NCI-H128 (cell line): Measurements from ENCODE around the gene GABBR2.

Source experiments
- DNase-seq: peaks from one replicate; lab custom pipeline; 2025; ENCODE audit not compliant: unreplicated experiment; lab: John Stamatoyannopoulos, UW

Gene GABBR2

GRCh38 chr9:98416294-98417248, 292.2 kb downstream of the GABBR2 start:
- no peak for DNase-seq

GRCh38 chr9:98415782-98416181, 293.0 kb downstream of the GABBR2 start:
- DNase-seq, result no peak

GRCh38 chr9:98413084-98413483, 295.7 kb downstream of the GABBR2 start:
- no peak for DNase-seq

- no peak for DNase-seq
Measured at GRCh38 chr9:98412101-98412842, 296.5 kb downstream of the GABBR2 start.

- DNase-seq, result no peak
Measured at GRCh38 chr9:98410185-98410697, 298.5 kb downstream of the GABBR2 start.

- no peak for DNase-seq
Measured at GRCh38 chr9:98409719-98410118, 299.0 kb downstream of the GABBR2 start.

- no peak for DNase-seq
Measured at GRCh38 chr9:98406469-98406868, 302.3 kb downstream of the GABBR2 start.

- no peak for DNase-seq
Measured at GRCh38 chr9:98404237-98404636, 304.5 kb downstream of the GABBR2 start.

GRCh38 chr9:98403715-98404114, 305.0 kb downstream of the GABBR2 start:
- no peak for DNase-seq

- no peak for DNase-seq
Measured at GRCh38 chr9:98402019-98402840, 306.5 kb downstream of the GABBR2 start.

GRCh38 chr9:98401140-98402018, 307.4 kb downstream of the GABBR2 start:
- no peak for DNase-seq

GRCh38 chr9:98399950-98400683, 308.6 kb downstream of the GABBR2 start:
- DNase-seq, result no peak

GRCh38 chr9:98396656-98397055, 312.1 kb downstream of the GABBR2 start:
- no peak for DNase-seq

GRCh38 chr9:98396236-98396635, 312.5 kb downstream of the GABBR2 start:
- no peak for DNase-seq

GRCh38 chr9:98391867-98392266, 316.9 kb downstream of the GABBR2 start:
- DNase-seq, result no peak

- DNase-seq, result no peak
Measured at GRCh38 chr9:98391406-98391805, 317.3 kb downstream of the GABBR2 start.

GRCh38 chr9:98385751-98386150, 323.0 kb downstream of the GABBR2 start:
- DNase-seq, result no peak

GRCh38 chr9:98383758-98384157, 325.0 kb downstream of the GABBR2 start:
- no peak for DNase-seq
